ENCODE measurements around the gene MED26.

Gene MED26

GRCh38 chr19:16581145-16581970, 46.6 kb downstream of the MED26 start:
- Histone ChIP-seq H3K4me1 (ENCODE audit: control insufficient read depth in 2 of 2, insufficient read depth in 1 of 2, low read depth in 1 of 2, low read length in 2 of 2) (peaks cover 12 to 19% of the 10 kb centered on the region in 2 donors), H3K9me3 (replicated peaks in 1 of 2; ENCODE audit: control insufficient read depth in 2 of 2, insufficient read depth in 1 of 2, low read depth in 1 of 2, low read length in 2 of 2) (no peaks in the 10 kb centered on the region), H2BK120ac (ENCODE audit: low read depth, low read length) (no peak overlapping the region), H2BK12ac (ENCODE audit: low read length) (no peak overlapping the region), H3K27ac (replicated peaks; ENCODE audit: low read length) (no peak overlapping the region), H2BK15ac (ENCODE audit: low read length) (no peak overlapping the region), H4K91ac (ENCODE audit: low read depth, low read length, poor library complexity) (no peak overlapping the region), H3K9ac (ENCODE audit: low read depth, low read length, poor library complexity) (peak overlapping the region; percentile 63), H3K4me3 (ENCODE audit: low read length in 2 of 2) (no peak overlapping the region), H2AK5ac (ENCODE audit: low read depth, low read length) (no peak overlapping the region), H3K14ac (ENCODE audit: low read length) (no peak overlapping the region), H3K27me3 (ENCODE audit: control insufficient read depth in 3 of 3, insufficient read depth in 3 of 3, low read depth in 1 of 3, low read length in 3 of 3) (no peaks in the 10 kb centered on the region), H2AFZ (ENCODE audit: low read length) (no peak overlapping the region), H4K8ac (ENCODE audit: low read depth, low read length) (no peak overlapping the region), H2BK5ac (ENCODE audit: low read length) (no peak overlapping the region), H3K36me3 (replicated peaks in 1 of 2; ENCODE audit: control insufficient read depth in 2 of 2, insufficient read depth in 2 of 2, low read length in 2 of 2) (peaks cover 10 to 30% of the 10 kb centered on the region in 2 donors), H3K4me2 (ENCODE audit: insufficient read depth, low read length, poor library complexity, severe bottlenecking) (no peak overlapping the region), H3K4ac (ENCODE audit: low read length) (no peak overlapping the region), H3K23ac (ENCODE audit: low read depth, low read length, poor library complexity) (peak overlapping the region; percentile 25), H3K79me1 (ENCODE audit: low read depth, low read length) (peaks cover 24% of the 10 kb centered on the region), H3K18ac (ENCODE audit: low read length) (no peak overlapping the region)
- no CpG with 5 or more reads among the region's 12 CpGs for WGBS, 2 donors (ENCODE audit: extremely low coverage in 2 of 2, insufficient read length in 2 of 2, insufficient replicate concordance in 1 of 2)
- DNase-seq (ENCODE audit: low spot score) = no peak

- Histone ChIP-seq H2BK12ac (ENCODE audit: low read length) (no peak overlapping the region), H3K14ac (ENCODE audit: low read length) (no peak overlapping the region), H3K27me3 (ENCODE audit: control insufficient read depth in 3 of 3, insufficient read depth in 3 of 3, low read depth in 1 of 3, low read length in 3 of 3) (no peaks in the 10 kb centered on the region), H2BK5ac (ENCODE audit: low read length) (no peak overlapping the region), H3K27ac (replicated peaks; ENCODE audit: low read length) (no peak overlapping the region), H4K8ac (ENCODE audit: low read depth, low read length) (no peak overlapping the region), H3K4ac (ENCODE audit: low read length) (no peak overlapping the region), H2AK5ac (ENCODE audit: low read depth, low read length) (no peak overlapping the region), H3K9ac (ENCODE audit: low read depth, low read length, poor library complexity) (no peak overlapping the region), H2BK120ac (ENCODE audit: low read depth, low read length) (no peak overlapping the region), H3K36me3 (replicated peaks in 1 of 2; ENCODE audit: control insufficient read depth in 2 of 2, insufficient read depth in 2 of 2, low read length in 2 of 2) (peaks cover 22 to 48% of the 10 kb centered on the region in 2 donors), H3K4me1 (ENCODE audit: control insufficient read depth in 2 of 2, insufficient read depth in 1 of 2, low read depth in 1 of 2, low read length in 2 of 2) (peaks cover 4 to 8% of the 10 kb centered on the region in 2 donors), H3K18ac (ENCODE audit: low read length) (no peak overlapping the region), H3K9me3 (replicated peaks in 1 of 2; ENCODE audit: control insufficient read depth in 2 of 2, insufficient read depth in 1 of 2, low read depth in 1 of 2, low read length in 2 of 2) (no peaks in the 10 kb centered on the region), H3K23ac (ENCODE audit: low read depth, low read length, poor library complexity) (no peak overlapping the region), H3K79me1 (ENCODE audit: low read depth, low read length) (peaks cover 23% of the 10 kb centered on the region), H4K91ac (ENCODE audit: low read depth, low read length, poor library complexity) (no peak overlapping the region), H3K4me3 (ENCODE audit: low read length in 2 of 2) (no peak overlapping the region), H2BK15ac (ENCODE audit: low read length) (no peak overlapping the region), H2AFZ (ENCODE audit: low read length) (no peak overlapping the region), H3K4me2 (ENCODE audit: insufficient read depth, low read length, poor library complexity, severe bottlenecking) (no peak overlapping the region)
- WGBS, 2 donors (ENCODE audit: extremely low coverage in 2 of 2, insufficient read length in 2 of 2, insufficient replicate concordance in 1 of 2) = no CpG with 5 or more reads among the region's 4 CpGs
- no peak for DNase-seq (ENCODE audit: low spot score)
Observed at GRCh38 chr19:16579381-16579780, 48.6 kb downstream of the MED26 start.

GRCh38 chr19:16577531-16577985, 50.4 kb downstream of the MED26 start:
- no peak overlapping the region for H4K8ac ChIP-seq (ENCODE audit: low read depth, low read length)
- H2AFZ ChIP-seq (ENCODE audit: low read length) = no peak overlapping the region
- no peak overlapping the region for H2AK5ac ChIP-seq (ENCODE audit: low read depth, low read length)
- no peaks in the 10 kb centered on the region for H3K9me3 ChIP-seq (replicated peaks in 1 of 2; ENCODE audit: control insufficient read depth in 2 of 2, insufficient read depth in 1 of 2, low read depth in 1 of 2, low read length in 2 of 2)
- no peak overlapping the region for H3K27ac ChIP-seq (replicated peaks; ENCODE audit: low read length)
- WGBS, 2 donors (ENCODE audit: extremely low coverage in 2 of 2, insufficient read length in 2 of 2, insufficient replicate concordance in 1 of 2) = no CpG with 5 or more reads among the region's 17 CpGs
- no peak overlapping the region for H3K14ac ChIP-seq (ENCODE audit: low read length)
- no peak overlapping the region for H3K4ac ChIP-seq (ENCODE audit: low read length)
- no peak overlapping the region for H2BK120ac ChIP-seq (ENCODE audit: low read depth, low read length)
- H3K36me3 ChIP-seq (replicated peaks in 1 of 2; ENCODE audit: control insufficient read depth in 2 of 2, insufficient read depth in 2 of 2, low read length in 2 of 2) = peaks cover 23 to 57% of the 10 kb centered on the region in 2 donors
- no peak overlapping the region for H2BK5ac ChIP-seq (ENCODE audit: low read length)
- H3K27me3 ChIP-seq (ENCODE audit: control insufficient read depth in 3 of 3, insufficient read depth in 3 of 3, low read depth in 1 of 3, low read length in 3 of 3) = no peaks in the 10 kb centered on the region
- H3K18ac ChIP-seq (ENCODE audit: low read length) = no peak overlapping the region
- H3K4me1 ChIP-seq (ENCODE audit: control insufficient read depth in 2 of 2, insufficient read depth in 1 of 2, low read depth in 1 of 2, low read length in 2 of 2) = peaks cover 0 to 9% of the 10 kb centered on the region in 2 donors
- no peak overlapping the region for H3K23ac ChIP-seq (ENCODE audit: low read depth, low read length, poor library complexity)
- H4K91ac ChIP-seq (ENCODE audit: low read depth, low read length, poor library complexity) = no peak overlapping the region
- no peak overlapping the region for H2BK15ac ChIP-seq (ENCODE audit: low read length)
- no peak overlapping the region for H2BK12ac ChIP-seq (ENCODE audit: low read length)
- H3K4me2 ChIP-seq (ENCODE audit: insufficient read depth, low read length, poor library complexity, severe bottlenecking) = no peak overlapping the region
- H3K4me3 ChIP-seq (ENCODE audit: low read length in 2 of 2) = no peak overlapping the region
- H3K79me1 ChIP-seq (ENCODE audit: low read depth, low read length) = peaks cover 16% of the 10 kb centered on the region
- H3K9ac ChIP-seq (ENCODE audit: low read depth, low read length, poor library complexity) = no peak overlapping the region
- DNase-seq (ENCODE audit: low spot score) = no peak

GRCh38 chr19:16576690-16577530, 51.1 kb downstream of the MED26 start:
- no peaks in the 10 kb centered on the region for H3K9me3 ChIP-seq (replicated peaks in 1 of 2; ENCODE audit: control insufficient read depth in 2 of 2, insufficient read depth in 1 of 2, low read depth in 1 of 2, low read length in 2 of 2)
- H3K23ac ChIP-seq (ENCODE audit: low read depth, low read length, poor library complexity) = no peak overlapping the region
- H3K27me3 ChIP-seq (ENCODE audit: control insufficient read depth in 3 of 3, insufficient read depth in 3 of 3, low read depth in 1 of 3, low read length in 3 of 3) = no peaks in the 10 kb centered on the region
- peaks cover 0 to 9% of the 10 kb centered on the region in 2 donors for H3K4me1 ChIP-seq (ENCODE audit: control insufficient read depth in 2 of 2, insufficient read depth in 1 of 2, low read depth in 1 of 2, low read length in 2 of 2)
- no peak overlapping the region for H2BK5ac ChIP-seq (ENCODE audit: low read length)
- WGBS, 2 donors (ENCODE audit: extremely low coverage in 2 of 2, insufficient read length in 2 of 2, insufficient replicate concordance in 1 of 2) = no CpG with 5 or more reads among the region's 52 CpGs
- H3K9ac ChIP-seq (ENCODE audit: low read depth, low read length, poor library complexity) = no peak overlapping the region
- H2AK5ac ChIP-seq (ENCODE audit: low read depth, low read length) = no peak overlapping the region
- H3K79me1 ChIP-seq (ENCODE audit: low read depth, low read length) = peaks cover 13% of the 10 kb centered on the region
- H3K36me3 ChIP-seq (replicated peaks in 1 of 2; ENCODE audit: control insufficient read depth in 2 of 2, insufficient read depth in 2 of 2, low read length in 2 of 2) = peaks cover 23 to 57% of the 10 kb centered on the region in 2 donors
- no peak overlapping the region for H4K91ac ChIP-seq (ENCODE audit: low read depth, low read length, poor library complexity)
- no peak overlapping the region for H2BK120ac ChIP-seq (ENCODE audit: low read depth, low read length)
- no peak overlapping the region for H3K4me3 ChIP-seq (ENCODE audit: low read length in 2 of 2)
- H2BK15ac ChIP-seq (ENCODE audit: low read length) = no peak overlapping the region
- no peak overlapping the region for H4K8ac ChIP-seq (ENCODE audit: low read depth, low read length)
- H3K4me2 ChIP-seq (ENCODE audit: insufficient read depth, low read length, poor library complexity, severe bottlenecking) = no peak overlapping the region
- H2BK12ac ChIP-seq (ENCODE audit: low read length) = no peak overlapping the region
- H3K4ac ChIP-seq (ENCODE audit: low read length) = no peak overlapping the region
- H2AFZ ChIP-seq (ENCODE audit: low read length) = no peak overlapping the region
- DNase-seq (ENCODE audit: low spot score) = no peak
- H3K27ac ChIP-seq (replicated peaks; ENCODE audit: low read length) = no peak overlapping the region
- no peak overlapping the region for H3K14ac ChIP-seq (ENCODE audit: low read length)
- H3K18ac ChIP-seq (ENCODE audit: low read length) = no peak overlapping the region

All from neuronal stem cell (in vitro differentiated cells).